Right ventricle myocardium inferior (tissue), 1 donor: ENCODE results near the gene BRS3. TPM values are rescaled to one million over a fixed set of nuclear protein-coding genes. Genes with fewer than 3 reads are reported as not detected.
"Not testable (repeated sequence)": the region's sequence is repeated elsewhere in the genome, so short reads cannot be mapped to it uniquely, and the experiment has no call there.

Experiments used
- ATAC-seq: fragments of 200-7000 bp; cut with Tn5 transposase; one replicate; pipeline ENCODE4 v1.9.1; 2020; ENCODE audit warnings: mild to moderate bottlenecking, moderate library complexity
- DNase-seq: peaks from one replicate; pipeline ENCODE4 v3.0.0; 2021; ENCODE audit errors: missing footprints
- intact Hi-C: fragments of 100-400 bp; cut with DNase I; formaldehyde crosslinking; loops from one replicate; pipeline ENCODE4 v1.11.0; 2022
- long read RNA-seq: library from polyadenylated mRNA; unstranded; transcript quantifications from one replicate; pipeline ENCODE4 v2.0.0, GENCODE V29; 2021
- total RNA-seq: library from RNA; stranded (reverse); fragmentation: NEBNext Ultra II Directional; extraction: Animal tissue kit (Norgen Biotek cat#: 25700); gene quantifications from one replicate; pipeline ENCODE4 v1.2.1, GENCODE V29; 2021
- donor health status: DM: no; HTN: yes; CAD: no; lungs with severe emphysema.

The BRS3 gene
- total RNA-seq, result not detected
- long read RNA-seq, result 0 reads

DNA sequence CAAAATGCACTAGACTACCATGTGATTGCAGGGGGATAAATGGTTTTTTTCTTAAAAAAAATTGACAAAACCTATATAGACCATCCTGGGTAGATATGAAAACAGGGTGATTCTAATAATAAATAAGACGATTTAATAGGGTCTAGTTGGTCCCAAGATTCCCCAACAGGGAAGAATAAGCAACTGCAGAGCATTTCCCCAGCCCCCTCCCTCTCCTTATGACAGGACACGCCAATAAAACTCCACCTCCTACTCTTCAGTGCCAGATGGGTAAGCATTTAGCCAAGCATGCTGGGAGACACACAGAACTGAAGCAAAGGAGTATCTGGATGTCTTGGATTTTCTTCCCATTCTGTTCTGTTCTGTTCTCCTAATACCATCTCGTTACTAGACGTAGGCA lies at the start of gene BRS3:
TSS of gene BRS3 (plus strand) at position 301 of the 400 bp plus-strand sequence. CDS start 168 bp downstream, outside the sequence.
- ATAC-seq (no peak), DNase-seq (no peak)
- intact Hi-C loops, result no loop called here

DNA sequence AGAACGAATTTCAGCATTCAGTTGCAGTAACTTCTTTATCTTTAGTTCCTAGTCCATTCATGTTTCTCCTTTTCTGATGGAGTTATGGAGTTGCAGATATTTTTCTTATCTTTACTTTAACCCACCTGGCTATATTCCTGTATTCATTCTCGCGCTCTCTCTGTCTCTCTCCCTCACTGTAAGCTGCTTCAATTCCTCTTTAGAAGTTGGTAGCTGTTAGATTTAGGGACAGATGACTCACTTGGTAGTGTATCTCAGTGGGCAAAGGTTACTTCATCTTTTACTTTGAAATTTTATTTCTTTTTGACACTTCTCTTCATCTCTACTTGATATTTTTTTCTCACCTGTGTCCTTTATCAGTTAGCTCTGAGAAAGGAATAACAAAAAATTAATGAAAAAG lies 49.6 kb upstream of the BRS3 start:
- DNase-seq (no peak), ATAC-seq (no peak)
- intact Hi-C loops, result no loop called here

DNA sequence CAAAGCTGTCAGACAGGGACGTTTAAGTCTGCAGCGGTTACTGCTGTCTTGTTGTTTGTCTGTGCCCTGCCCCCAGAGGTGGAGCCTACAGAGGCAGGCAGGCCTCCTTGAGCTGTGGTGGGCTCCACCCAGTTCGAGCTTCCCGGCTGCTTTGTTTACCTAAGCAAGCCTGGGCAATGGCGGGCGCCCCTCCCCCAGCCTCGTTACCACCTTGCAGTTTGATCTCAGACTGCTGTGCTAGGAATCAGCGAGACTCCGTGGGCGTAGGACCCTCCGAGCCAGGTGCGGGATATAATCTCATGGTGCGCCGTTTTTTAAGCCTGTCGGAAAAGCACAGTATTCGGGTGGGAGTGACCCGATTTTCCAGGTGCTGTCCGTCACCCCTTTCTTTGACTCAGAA lies 42.1 kb upstream of the BRS3 start:
- DNase-seq, intact Hi-C loops, ATAC-seq: not testable (repeated sequence)

DNA sequence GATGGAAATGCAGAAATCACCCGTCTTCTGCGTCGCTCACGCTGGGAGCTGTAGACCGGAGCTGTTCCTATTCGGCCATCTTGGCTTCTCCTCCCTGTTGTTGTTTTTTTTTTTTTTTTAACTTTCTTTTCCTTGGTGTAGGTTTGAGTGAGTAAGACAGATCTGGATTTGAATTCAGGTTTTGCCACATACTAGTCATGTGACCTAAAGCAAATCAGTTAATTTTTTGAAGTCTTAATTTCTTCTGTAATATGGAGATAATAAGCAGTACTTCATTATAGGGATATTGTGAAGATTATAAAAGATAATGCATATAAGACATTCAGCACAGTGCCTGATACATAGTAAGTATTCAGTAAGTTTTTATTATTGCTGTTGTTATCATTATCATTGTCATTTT lies 41.5 kb upstream of the BRS3 start:
- ATAC-seq (no peak), DNase-seq (no peak)
- intact Hi-C loops, result no loop called here

DNA sequence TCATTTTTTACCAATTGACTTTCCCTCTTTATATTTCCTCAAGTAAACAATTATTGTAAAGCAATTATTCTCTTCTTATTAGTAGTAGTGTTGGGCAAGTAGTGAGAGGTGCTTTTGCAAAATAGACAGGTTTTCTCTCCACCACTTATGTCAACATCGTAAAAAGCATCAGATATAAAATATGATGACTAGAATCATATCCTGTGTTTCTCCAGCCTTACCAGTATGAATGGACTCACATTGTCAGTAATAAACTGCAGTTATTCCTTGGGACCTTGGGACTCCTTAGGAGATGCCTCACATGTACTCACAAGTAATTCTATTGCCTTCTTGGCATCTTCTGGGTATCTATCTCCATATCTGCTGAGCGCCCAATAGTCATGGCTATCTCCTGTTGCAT lies 40.4 kb upstream of the BRS3 start:
- ATAC-seq (no peak), DNase-seq (no peak)
- intact Hi-C loops, result no loop called here

DNA sequence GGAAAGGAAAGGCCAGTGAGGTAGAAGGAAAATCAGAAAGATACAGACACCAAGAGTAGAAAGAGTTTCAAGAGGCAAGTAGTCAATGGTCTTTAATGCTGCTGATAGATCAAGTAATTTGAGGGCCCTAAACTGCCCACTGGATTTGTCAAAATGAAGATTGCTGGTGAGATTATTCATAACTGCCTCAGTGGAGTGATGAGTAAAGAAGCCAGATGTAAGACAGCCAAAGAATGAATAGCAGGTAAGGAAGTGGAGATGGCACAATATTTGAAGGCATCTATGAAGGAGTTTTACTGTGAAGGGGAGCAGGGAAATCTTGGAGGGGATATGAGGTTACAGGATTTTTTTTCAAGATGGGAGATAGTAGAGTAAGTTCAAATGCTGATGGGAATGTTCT lies 39.8 kb upstream of the BRS3 start:
- no peak for DNase-seq
- intact Hi-C loops, result no loop called here
- ATAC-seq, result no peak

DNA sequence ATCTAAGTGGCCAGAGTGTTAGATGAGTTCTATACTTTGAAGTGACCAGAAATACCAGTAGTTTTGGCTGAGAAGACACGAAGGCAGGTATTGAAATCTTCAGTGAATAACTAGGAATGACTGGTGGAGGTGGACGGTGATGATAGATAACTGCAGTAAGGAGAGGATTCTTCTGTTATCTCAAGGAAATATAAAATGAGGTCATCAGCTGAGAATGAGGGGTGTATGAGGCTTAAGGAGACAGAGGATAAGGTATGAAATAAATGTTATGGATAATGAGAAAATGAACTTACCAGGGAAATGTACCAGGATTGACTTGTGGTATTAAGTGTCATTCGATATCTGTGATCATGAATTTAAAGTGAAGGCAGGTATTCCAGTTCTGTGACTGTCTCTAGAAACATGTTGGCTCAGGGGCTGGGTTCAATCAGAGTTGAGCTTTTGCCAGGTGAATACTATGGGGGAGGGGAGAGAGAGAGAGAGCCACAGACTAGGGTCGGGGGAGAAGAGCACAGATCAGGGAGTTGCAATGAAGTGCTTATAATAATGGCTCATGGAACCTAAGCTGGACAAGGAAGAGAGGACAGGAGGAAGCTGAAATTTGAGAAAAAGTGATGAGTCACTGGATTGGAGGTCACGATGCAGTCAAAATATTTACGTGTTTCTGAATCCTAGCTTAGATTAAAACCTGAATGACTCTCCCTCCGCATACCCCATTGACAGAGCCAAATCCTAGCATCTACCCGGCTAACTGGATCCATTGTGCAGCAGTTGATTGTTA lies 37.5 kb upstream of the BRS3 start:
- no peak for DNase-seq
- intact Hi-C loops, result no loop called here
- ATAC-seq, result no peak

DNA sequence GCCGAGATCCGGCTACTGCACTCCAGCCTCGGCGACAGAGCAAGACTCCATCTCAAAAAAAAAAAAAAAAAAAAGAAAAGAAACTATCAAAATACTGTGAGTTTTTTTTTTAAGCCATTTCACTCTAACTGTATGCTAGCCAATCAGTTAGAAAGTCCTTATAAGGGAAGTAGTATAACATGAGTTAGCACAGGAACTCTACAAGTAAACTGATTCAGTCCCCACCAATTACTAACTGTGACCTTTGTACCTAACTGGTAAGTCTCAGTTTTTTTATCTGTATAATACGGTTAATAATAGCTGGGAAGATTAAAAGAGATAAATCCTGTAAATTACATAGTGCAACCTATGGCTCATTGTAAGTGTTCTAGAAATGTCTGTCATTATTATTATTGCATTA lies 35.1 kb upstream of the BRS3 start:
- ATAC-seq (no peak), DNase-seq (no peak)
- intact Hi-C loops, result no loop called here

DNA sequence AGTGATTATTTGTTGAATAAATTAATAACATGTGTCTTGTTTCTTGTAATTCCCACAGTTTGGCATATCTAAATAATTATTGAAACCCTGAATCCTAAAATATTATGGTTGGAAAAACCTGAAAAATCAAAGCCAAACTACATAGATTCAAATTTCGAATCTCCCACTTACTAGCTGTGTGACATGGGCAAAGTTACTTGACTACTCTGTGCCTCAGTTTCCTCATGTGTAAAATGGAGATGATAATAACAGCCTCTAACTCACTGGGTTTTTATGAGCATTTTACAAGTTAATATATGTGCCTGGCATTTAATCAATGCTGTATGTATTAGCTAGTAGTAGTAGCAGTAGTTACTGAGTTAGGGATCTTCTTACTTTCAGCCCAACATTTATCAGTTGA lies 34.6 kb upstream of the BRS3 start:
- DNase-seq (no peak), ATAC-seq (no peak)
- intact Hi-C loops, result no loop called here

DNA sequence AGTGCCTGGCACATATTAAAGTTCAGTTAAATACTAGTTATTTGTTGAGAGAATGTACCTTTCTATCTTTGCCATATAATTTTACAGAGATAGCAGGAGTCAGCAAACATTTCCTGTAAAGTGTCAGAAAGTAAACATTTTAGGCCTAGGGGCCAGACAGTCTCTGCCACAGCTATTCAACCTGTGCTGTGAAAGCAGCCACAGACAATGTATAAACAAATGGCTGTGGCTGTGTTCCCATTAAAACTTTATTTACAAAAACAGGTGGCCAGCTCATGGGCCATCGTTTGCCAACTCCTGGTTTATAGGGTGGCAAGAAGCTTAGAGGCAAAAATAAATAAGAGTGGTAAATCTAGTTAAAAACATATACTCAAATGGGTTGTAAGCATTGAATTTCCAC lies 34.0 kb upstream of the BRS3 start:
- no peak for DNase-seq
- intact Hi-C loops, result no loop called here
- ATAC-seq, result no peak

DNA sequence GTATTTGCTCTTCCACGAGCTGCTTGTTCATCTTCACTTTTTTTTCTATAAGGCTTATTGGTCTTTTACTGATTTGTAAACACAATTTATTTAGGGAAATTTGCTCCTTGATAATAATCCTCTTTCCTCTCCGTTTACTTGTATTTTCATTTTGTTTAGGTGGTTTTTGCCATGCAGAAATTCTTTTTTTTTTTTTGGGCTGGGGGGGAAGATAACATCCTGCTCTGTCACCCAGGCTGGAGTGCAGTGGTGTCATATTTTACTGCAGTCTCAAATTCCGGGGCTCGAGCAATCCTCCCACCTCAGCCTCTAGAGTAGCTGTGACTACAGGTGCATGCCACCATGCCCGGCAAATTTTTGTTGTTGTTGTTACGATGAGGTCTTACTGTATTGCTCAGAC lies 31.6 kb upstream of the BRS3 start:
- ATAC-seq, result no peak
- intact Hi-C loops, result no loop called here
- no peak for DNase-seq

DNA sequence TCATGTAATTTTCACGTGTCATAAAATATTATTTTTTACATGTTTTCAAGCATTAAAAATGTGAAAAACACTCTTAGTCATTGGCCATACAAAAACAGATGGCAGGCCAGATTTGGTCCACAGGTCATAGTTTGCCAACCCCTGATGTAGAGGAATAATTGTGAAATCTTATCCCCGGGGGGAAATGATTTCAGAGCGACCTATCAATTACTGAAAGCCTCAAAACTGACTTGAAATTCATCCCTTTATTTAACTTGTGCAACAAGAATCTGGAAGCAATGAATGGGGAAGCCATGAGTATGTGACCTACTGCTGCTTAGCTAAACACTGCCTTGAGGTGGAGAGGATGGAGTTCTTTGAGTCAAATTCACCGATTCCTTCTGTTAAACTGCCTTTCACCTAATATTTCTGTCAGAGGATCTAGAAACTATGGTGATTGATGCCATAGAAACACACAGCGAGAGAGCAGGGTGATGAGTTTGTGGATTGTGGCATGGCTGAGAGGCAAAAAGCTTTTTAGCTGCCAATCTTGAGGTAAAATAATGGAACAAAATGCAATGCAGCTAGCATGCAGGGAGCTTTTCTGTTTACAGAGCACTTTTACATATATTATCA lies 30.3 kb upstream of the BRS3 start:
- intact Hi-C loops, result no loop called here
- peak; percentile 48 for ATAC-seq
- DNase-seq, result no peak

DNA sequence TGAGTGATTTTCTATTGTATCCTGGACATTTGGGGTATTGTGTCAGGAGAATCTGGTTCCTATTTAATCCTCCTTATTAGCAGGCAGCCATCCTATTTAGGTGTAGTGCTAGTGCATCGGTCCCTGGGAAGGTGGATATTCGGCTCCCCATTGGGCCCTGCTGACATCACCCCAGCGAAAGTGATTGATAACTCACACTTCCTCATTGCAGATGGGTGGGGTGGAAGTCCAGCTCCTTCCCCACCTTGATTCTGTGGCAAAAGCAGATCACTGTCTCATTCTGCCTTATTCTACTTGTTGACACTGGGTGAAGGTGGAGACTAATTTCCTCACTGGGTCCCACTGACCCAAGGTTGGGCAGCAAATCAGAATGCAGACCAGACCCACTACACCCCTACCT lies 23.2 kb upstream of the BRS3 start:
- no peak for ATAC-seq
- intact Hi-C loops, result no loop called here
- no peak for DNase-seq

DNA sequence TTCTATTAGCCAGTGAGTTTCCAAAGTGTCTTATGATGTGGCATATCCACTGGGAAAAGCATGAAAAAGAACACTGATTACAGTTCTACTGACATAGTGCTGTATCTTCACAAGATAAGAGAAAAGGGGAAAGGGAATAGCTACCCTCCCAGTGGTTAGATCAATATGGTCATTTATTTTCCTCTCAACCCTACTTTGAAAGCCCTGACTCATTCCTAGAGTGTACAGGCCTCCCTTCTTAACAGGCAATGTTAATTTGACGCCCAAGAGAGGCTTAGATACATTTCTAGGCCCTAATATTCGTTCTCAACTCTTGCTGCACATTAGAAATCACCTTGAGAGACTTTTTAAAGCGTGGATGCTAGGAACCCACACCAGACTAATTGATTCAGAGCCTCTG lies 20.4 kb upstream of the BRS3 start:
- no peak for DNase-seq
- no peak for ATAC-seq
- intact Hi-C loops, result no loop called here

DNA sequence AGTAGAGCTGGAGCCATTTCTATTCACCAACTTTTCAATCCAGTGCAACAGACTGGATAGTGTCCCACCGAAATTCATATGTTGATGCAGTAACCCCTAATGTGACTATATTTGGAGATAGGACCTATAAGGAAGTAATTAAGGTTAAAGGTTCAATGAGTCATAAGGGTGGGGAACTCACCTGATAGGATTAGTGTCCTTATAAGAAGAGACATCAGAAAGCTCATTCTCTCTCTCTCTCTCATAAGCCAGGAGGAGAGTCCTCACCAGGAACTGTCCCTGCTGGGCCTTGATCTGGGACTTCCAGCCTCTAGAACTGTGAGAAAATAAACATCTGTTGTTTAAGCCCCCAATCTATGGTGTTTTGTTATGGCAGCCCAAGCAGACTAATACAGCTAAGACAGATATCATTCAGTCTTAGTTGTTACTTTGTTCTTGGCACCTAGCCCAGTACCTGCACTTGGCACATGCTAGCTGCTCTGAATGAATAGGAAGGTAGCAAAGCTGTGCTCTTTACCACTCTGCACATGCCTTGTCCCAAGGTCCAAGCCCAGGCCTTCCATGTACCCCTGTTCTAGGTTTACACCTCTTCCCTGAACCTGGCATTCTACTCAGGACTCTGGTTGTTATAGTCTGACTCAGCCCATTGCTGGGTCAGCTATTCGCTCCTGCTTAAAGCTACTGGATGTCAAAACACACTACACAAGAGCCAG lies 19.2 kb upstream of the BRS3 start:
- intact Hi-C loops, result no loop called here
- ATAC-seq, result no peak
- no peak for DNase-seq

DNA sequence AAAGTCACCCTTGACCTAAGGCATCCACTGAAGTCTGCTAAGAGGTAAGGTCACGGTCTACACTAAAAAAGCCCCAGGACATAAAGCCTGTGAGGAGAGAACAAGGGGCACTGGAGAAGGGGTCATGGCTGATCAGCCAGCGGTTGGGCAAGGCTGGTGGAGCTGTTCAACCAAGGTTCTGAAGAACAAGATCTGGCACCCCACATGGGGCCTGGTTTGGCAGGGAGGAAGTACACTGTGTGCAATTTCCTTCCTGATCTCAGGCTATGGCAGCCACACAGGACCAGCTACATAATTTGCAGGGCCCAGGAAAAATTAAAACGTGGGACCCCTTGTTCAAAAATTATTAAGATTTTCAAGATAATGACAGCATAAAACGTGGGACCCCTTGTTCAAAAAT lies 14.1 kb upstream of the BRS3 start:
- intact Hi-C loops, result no loop called here
- DNase-seq (no peak), ATAC-seq (no peak)

DNA sequence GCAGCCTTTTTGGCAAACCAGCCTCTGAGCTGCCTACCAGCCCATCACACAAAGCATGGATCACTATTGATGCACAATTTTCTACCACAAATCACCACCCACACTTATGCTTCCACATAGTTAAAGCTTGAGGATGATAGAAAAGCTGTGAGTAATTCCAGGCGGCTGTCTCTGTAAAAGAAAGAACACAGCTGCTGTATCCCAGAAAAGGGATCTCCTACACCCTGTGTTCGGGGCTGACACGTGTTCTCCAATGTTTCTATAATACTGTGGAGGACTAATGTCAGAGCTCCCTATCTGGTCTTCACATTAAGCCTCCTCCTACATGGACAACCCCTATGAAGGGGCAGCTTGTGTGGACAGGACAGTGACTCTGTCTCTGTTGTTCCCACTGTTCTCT lies 12.5 kb upstream of the BRS3 start:
- intact Hi-C loops, result no loop called here
- ATAC-seq, result no peak
- DNase-seq, result no peak

DNA sequence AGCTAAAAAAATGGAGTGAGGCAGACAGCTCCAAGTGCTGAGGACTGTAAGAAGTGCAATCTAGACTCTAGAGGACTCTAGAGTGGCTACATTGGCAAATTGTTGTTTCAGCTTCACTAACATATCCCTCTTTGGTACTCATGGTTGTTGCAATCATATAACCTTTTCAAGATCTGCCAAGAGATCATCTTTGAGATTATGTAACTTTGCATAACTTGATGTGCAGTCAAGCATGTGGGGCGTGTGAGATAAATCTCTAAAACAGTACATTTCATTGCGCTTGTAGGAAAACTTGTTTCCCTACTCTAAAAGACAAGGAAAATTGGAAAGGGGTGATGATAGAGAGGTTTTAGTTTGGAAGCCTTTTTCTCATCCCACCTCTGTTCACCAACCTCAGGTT lies 11.2 kb upstream of the BRS3 start:
- no peak for DNase-seq
- ATAC-seq, result no peak
- intact Hi-C loops, result no loop called here

DNA sequence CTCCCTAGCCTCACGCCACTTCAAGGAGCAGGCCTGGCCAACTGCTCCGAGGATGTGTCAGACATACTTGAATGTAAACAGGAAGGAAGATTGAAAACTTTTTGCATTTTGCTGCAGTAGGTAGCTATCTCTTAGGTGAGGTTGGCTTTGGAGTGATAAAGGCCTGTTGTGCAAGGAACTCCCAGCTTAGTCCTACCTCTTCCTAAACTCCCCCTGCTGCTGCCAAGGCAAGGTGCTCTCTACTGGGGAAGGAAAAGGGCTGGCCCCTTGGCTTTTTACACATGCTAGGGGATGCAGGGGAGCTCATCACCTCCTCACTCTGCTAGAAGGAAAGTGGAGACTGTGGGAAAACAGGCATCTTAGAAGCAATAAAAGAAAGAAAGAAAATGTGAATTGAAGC lies 10.7 kb upstream of the BRS3 start:
- ATAC-seq, result no peak
- intact Hi-C loops, result no loop called here
- no peak for DNase-seq

DNA sequence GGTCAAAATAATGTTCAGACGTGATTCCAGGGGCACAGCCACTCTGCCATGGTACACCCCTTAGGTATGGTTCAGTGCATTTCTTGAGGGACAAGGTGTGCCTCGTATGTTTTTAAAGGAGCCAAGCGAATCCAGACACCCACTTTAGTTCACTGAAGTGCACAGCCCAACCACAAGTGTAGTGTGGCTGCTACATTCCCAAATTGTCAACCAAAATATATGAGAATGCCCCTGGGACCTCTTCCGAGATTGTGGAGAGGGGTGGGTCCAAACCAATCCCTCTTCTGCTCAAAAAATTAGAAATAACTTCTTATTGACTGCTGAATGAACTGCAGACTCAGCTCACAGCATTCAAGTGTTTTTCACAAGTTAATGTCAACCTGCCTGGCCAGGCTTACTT lies 7.4 kb upstream of the BRS3 start:
- intact Hi-C loops, result no loop called here
- ATAC-seq, result peak; percentile 23
- no peak for DNase-seq
